ENCODE data around the gene QRICH1. TPM values are rescaled to one million over a fixed set of nuclear protein-coding genes. Genes with fewer than 3 reads are reported as not detected.

QRICH1 gene
- total RNA-seq, 6 experiments from 2014 or later = 88.7 to 106 (median 94.6) TPM

DNA sequence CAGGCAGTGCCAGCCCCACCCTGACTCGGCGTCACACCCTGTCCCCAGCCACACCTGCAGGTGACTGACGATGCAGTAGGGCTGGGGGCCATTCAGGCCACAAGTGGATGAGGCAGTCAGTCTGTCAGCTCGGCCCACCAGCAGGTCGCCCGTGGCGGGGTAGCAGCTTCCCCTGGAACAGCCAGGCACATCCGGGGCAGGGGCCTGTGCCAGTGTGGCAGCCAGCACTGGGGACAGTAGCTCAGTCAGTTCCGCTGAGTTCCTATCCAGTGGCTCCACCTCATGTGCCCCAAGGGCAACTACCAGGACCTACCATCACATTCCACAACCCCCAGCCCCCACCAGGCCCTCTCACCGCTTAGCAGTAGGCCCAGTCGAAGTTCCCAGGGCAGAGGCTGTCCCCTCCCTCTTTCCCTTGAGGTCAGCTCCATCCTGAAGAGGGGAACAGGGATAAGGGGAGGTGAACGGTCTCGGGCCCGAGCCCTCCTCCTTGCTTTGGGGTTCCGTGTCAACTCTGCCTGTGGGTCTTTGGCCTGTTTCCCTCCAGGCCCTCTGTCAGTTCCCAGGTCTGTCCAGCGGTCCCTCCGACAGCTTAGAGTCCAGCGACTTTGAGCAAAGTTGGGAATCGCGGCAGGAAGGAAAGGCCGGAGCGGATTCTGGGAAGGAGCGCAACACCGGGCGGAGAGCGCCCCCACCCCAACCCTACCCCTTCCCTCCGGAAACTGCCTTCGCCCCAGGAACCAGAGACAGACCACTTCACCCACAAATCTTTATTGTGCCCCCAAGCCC, 38.8 kb upstream of the QRICH1 start, which contains the start of gene LAMB2:
Gene LAMB2 (minus strand): TSS at position 614 of the 789 bp plus-strand sequence. CDS start 183 bp downstream, at position 431.
- TF ChIP-seq, protein P1, sequence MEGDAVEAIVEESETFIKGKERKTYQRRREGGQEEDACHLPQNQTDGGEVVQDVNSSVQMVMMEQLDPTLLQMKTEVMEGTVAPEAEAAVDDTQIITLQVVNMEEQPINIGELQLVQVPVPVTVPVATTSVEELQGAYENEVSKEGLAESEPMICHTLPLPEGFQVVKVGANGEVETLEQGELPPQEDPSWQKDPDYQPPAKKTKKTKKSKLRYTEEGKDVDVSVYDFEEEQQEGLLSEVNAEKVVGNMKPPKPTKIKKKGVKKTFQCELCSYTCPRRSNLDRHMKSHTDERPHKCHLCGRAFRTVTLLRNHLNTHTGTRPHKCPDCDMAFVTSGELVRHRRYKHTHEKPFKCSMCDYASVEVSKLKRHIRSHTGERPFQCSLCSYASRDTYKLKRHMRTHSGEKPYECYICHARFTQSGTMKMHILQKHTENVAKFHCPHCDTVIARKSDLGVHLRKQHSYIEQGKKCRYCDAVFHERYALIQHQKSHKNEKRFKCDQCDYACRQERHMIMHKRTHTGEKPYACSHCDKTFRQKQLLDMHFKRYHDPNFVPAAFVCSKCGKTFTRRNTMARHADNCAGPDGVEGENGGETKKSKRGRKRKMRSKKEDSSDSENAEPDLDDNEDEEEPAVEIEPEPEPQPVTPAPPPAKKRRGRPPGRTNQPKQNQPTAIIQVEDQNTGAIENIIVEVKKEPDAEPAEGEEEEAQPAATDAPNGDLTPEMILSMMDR (IDR thresholded peaks at IDR 0.05) = peak; percentile 35; the same call in 1 of the 2 replicates
- Mint-ChIP-seq H3K9me3 (no peaks in the 10 kb centered on the region), H3K36me3 (ENCODE audit: low read depth) (peaks cover 24% of the 10 kb centered on the region), H3K4me3 (peak within 1 kb of the TSS; percentile 90), H3K27me3 (ENCODE audit: insufficient read depth) (peaks cover 4% of the 10 kb centered on the region; the same call in 1 of the 2 replicates), H3K27ac (peak within 1 kb of the TSS; percentile 96), H3K4me1 (ENCODE audit: low read depth) (peaks cover 26% of the 10 kb centered on the region)
- DNase-seq = peak; percentile 84

DNA sequence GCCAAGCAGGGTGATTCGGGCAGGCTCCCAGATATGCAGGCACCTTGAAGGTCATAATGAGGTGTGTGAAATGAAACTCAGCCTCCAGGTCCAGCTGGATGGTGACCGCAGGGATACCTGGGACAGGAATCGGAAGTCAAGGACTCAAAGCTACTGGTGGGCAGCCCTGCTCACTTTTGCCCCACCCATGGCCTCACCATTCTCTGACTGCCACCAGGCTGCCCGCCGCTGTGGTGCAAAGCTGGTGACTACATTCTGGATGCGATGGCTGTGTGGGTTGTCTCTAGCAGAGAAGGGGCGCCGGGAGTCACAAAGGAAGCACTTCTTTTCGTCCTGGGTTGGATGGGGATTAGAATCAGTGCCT, 38.2 kb upstream of the QRICH1 start:
- Mint-ChIP-seq H3K4me1 (ENCODE audit: low read depth) (peaks cover 26% of the 10 kb centered on the region), H3K27ac (peak overlapping the region; percentile 96), H3K36me3 (ENCODE audit: low read depth) (peaks cover 24% of the 10 kb centered on the region), H3K9me3 (no peaks in the 10 kb centered on the region), H3K4me3 (peak overlapping the region; percentile 90), H3K27me3 (ENCODE audit: insufficient read depth) (peaks cover 4% of the 10 kb centered on the region; the same call in 1 of the 2 replicates)
- TF ChIP-seq, protein P1 (IDR thresholded peaks at IDR 0.05) = no peak; the same call in 1 of the 2 replicates
- DNase-seq = no peak

DNA sequence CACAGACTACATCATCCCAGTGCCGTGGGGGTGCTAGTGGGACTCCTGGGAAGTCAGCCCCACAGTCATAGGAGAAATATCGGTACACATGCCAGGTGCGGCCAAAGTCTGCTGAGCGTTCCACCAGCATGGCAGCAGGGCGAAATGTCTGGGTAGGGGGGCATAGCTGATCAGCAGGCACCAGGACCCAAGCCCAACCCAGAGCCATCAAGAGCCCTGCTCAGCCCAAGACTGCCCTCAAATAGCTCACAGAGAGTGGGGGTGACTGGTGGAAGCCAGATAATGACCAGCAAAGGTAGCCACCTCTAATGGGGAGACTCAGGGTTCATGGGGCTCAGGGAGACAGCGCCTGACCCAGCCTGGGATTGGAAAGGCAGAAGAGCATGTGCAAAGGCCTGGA, 37.7 kb upstream of the QRICH1 start:
- DNase-seq = no peak
- Mint-ChIP-seq H3K4me3 (peak overlapping the region; percentile 90), H3K9me3 (no peaks in the 10 kb centered on the region), H3K27me3 (ENCODE audit: insufficient read depth) (peaks cover 4% of the 10 kb centered on the region; the same call in 1 of the 2 replicates), H3K36me3 (ENCODE audit: low read depth) (peaks cover 24% of the 10 kb centered on the region), H3K27ac (peak overlapping the region; percentile 96), H3K4me1 (ENCODE audit: low read depth) (peaks cover 26% of the 10 kb centered on the region)
- TF ChIP-seq, protein P1 (IDR thresholded peaks at IDR 0.05) = no peak

GRCh38 chr3:49131040-49131439, 37.2 kb upstream of the QRICH1 start:
- H3K27ac Mint-ChIP-seq = no peak overlapping the region
- H3K9me3 Mint-ChIP-seq = no peaks in the 10 kb centered on the region
- H3K4me1 Mint-ChIP-seq (ENCODE audit: low read depth) = peaks cover 26% of the 10 kb centered on the region
- TF ChIP-seq, protein P1 (IDR thresholded peaks at IDR 0.05) = no peak
- peak overlapping the region; percentile 90; the same call in 1 of the 2 replicates for H3K4me3 Mint-ChIP-seq
- H3K27me3 Mint-ChIP-seq (ENCODE audit: insufficient read depth) = peaks cover 4% of the 10 kb centered on the region; the same call in 1 of the 2 replicates
- no peak for DNase-seq
- peaks cover 24% of the 10 kb centered on the region for H3K36me3 Mint-ChIP-seq (ENCODE audit: low read depth)

GRCh38 chr3:49124991-49125670, 31.3 kb upstream of the QRICH1 start:
- Mint-ChIP-seq H3K4me3 (no peak overlapping the region), H3K36me3 (ENCODE audit: low read depth) (peaks cover 7% of the 10 kb centered on the region), H3K9me3 (no peaks in the 10 kb centered on the region), H3K27me3 (ENCODE audit: insufficient read depth) (peaks cover 8% of the 10 kb centered on the region), H3K4me1 (ENCODE audit: low read depth) (no peaks in the 10 kb centered on the region), H3K27ac (no peak overlapping the region; the same call in 1 of the 2 replicates)
- TF ChIP-seq, protein P1 (IDR thresholded peaks at IDR 0.05) = no peak
- DNase-seq = no peak
